NOMO-1 treated with DMSO at 0.1 percent for 48 hours (cell line): Measurements from ENCODE around the gene STEAP1.
"Not testable (repeated sequence)": the region's sequence is repeated elsewhere in the genome, so short reads cannot be mapped to it uniquely, and the experiment has no call there.

Experiments
- DNase-seq: peaks from one replicate; lab custom pipeline; 2025; ENCODE audit not compliant: unreplicated experiment; lab: John Stamatoyannopoulos, UW

Gene STEAP1

GRCh38 chr7:90153943-90154771 is at the start of gene STEAP1:
Gene STEAP1, plus strand, starts transcription at chr7:90154469. Its CDS starts 5,320 bp downstream, at chr7:90159789.
- peak; percentile 88 for DNase-seq

- peak; percentile 9 for DNase-seq
Observed at GRCh38 chr7:90114972-90115371, 39.3 kb upstream of the STEAP1 start.

GRCh38 chr7:90118551-90119177 is 35.6 kb upstream of the STEAP1 start:
- not testable (repeated sequence) for DNase-seq

- DNase-seq: no peak
Observed at GRCh38 chr7:90119178-90119971, 34.9 kb upstream of the STEAP1 start.

- DNase-seq: not testable (repeated sequence)
Observed at GRCh38 chr7:90120205-90120604, 34.1 kb upstream of the STEAP1 start.

- not testable (repeated sequence) for DNase-seq
Observed at GRCh38 chr7:90131746-90132145, 22.5 kb upstream of the STEAP1 start.

- not testable (repeated sequence) for DNase-seq
Observed at GRCh38 chr7:90147079-90147960, 6.9 kb upstream of the STEAP1 start.

- DNase-seq: peak; percentile 32
Observed at GRCh38 chr7:90149428-90149827, 4.8 kb upstream of the STEAP1 start.

GRCh38 chr7:90151884-90152283 is 2.4 kb upstream of the STEAP1 start:
- DNase-seq: not testable (repeated sequence)

GRCh38 chr7:90152642-90153253 is 1.5 kb upstream of the STEAP1 start:
- peak; percentile 89 for DNase-seq

GRCh38 chr7:90155206-90155605 is 937 bp downstream of the STEAP1 start:
- DNase-seq: no peak

GRCh38 chr7:90157331-90157730 is 3.1 kb downstream of the STEAP1 start:
- DNase-seq: not testable (repeated sequence)

- not testable (repeated sequence) for DNase-seq
Observed at GRCh38 chr7:90157761-90158350, 3.6 kb downstream of the STEAP1 start.

GRCh38 chr7:90163534-90163933 is 9.3 kb downstream of the STEAP1 start:
- DNase-seq: no peak

- DNase-seq: no peak
Observed at GRCh38 chr7:90165724-90166123, 11.5 kb downstream of the STEAP1 start.

GRCh38 chr7:90166153-90166552 is 11.9 kb downstream of the STEAP1 start:
- DNase-seq: no peak

- DNase-seq: no peak
Observed at GRCh38 chr7:90167361-90167760, 13.1 kb downstream of the STEAP1 start.

GRCh38 chr7:90169891-90170290 is 15.6 kb downstream of the STEAP1 start:
- no peak for DNase-seq

GRCh38 chr7:90172121-90172520 is 17.9 kb downstream of the STEAP1 start:
- DNase-seq: no peak

GRCh38 chr7:90172624-90173023 is 18.4 kb downstream of the STEAP1 start:
- DNase-seq: no peak
